ENCODE results near the gene NUDT14. TPM values are rescaled to one million over a fixed set of nuclear protein-coding genes. Genes with fewer than 3 reads are reported as not detected.

Gene NUDT14
- total RNA-seq, result 38.4 and 39.1 TPM in 2 replicates
- long read RNA-seq, partial matches to known transcripts, result 0 of 1 reads
- long read RNA-seq, other reads (novel, unspliced or antisense), result 0 of 1 reads

- Mint-ChIP-seq H3K4me1 (ENCODE audit: unreplicated experiment) (peaks cover 7% of the 10 kb centered on the region), H3K36me3 (ENCODE audit: unreplicated experiment) (no peaks in the 10 kb centered on the region), H3K27me3 (ENCODE audit: unreplicated experiment) (peaks cover 3% of the 10 kb centered on the region), H3K27ac (ENCODE audit: unreplicated experiment) (no peak within 1 kb of the TSS), H3K4me3 (ENCODE audit: unreplicated experiment) (peak within 1 kb of the TSS; percentile 71), H3K9me3 (ENCODE audit: unreplicated experiment) (no peaks in the 10 kb centered on the region)
- DNase-seq (ENCODE audit: extremely low spot score, unreplicated experiment), result peak; percentile 89
- no peak for TF ChIP-seq CTCF (IDR thresholded peaks at IDR 0.05)
Observed at GRCh38 chr14:105180592-105181548, at the start of gene NUDT14. Gene NUDT14, minus strand, starts transcription at chr14:105181312. Its CDS starts 103 bp downstream, at chr14:105181209.

GRCh38 chr14:105229099-105229655 lies 48.1 kb upstream of the NUDT14 start:
- TF ChIP-seq CTCF (IDR thresholded peaks at IDR 0.05), result no peak
- no peaks in the 10 kb centered on the region for H3K4me1 Mint-ChIP-seq (ENCODE audit: unreplicated experiment)
- no peak overlapping the region for H3K27ac Mint-ChIP-seq (ENCODE audit: unreplicated experiment)

GRCh38 chr14:105228562-105228961 lies 47.5 kb upstream of the NUDT14 start:
- no peak for DNase-seq (ENCODE audit: extremely low spot score, unreplicated experiment)
- no peak overlapping the region for H3K27ac Mint-ChIP-seq (ENCODE audit: unreplicated experiment)
- no peak overlapping the region for H3K4me3 Mint-ChIP-seq (ENCODE audit: unreplicated experiment)
- no peaks in the 10 kb centered on the region for H3K9me3 Mint-ChIP-seq (ENCODE audit: unreplicated experiment)
- no peaks in the 10 kb centered on the region for H3K4me1 Mint-ChIP-seq (ENCODE audit: unreplicated experiment)
- no peak for TF ChIP-seq CTCF (IDR thresholded peaks at IDR 0.05)
- H3K36me3 Mint-ChIP-seq (ENCODE audit: unreplicated experiment), result peaks cover 18% of the 10 kb centered on the region
- H3K27me3 Mint-ChIP-seq (ENCODE audit: unreplicated experiment), result no peaks in the 10 kb centered on the region

More at GRCh38 chr14:105229099-105229655, 48.1 kb upstream of the NUDT14 start:
- Mint-ChIP-seq H3K27me3 (ENCODE audit: unreplicated experiment) (no peaks in the 10 kb centered on the region), H3K4me3 (ENCODE audit: unreplicated experiment) (no peak overlapping the region), H3K9me3 (ENCODE audit: unreplicated experiment) (no peaks in the 10 kb centered on the region), H3K36me3 (ENCODE audit: unreplicated experiment) (peaks cover 18% of the 10 kb centered on the region)
- DNase-seq (ENCODE audit: extremely low spot score, unreplicated experiment), result no peak

GRCh38 chr14:105227346-105227745 lies 46.2 kb upstream of the NUDT14 start:
- no peaks in the 10 kb centered on the region for H3K4me1 Mint-ChIP-seq (ENCODE audit: unreplicated experiment)
- DNase-seq (ENCODE audit: extremely low spot score, unreplicated experiment), result no peak
- TF ChIP-seq CTCF (IDR thresholded peaks at IDR 0.05), result no peak
- no peaks in the 10 kb centered on the region for H3K9me3 Mint-ChIP-seq (ENCODE audit: unreplicated experiment)
- H3K36me3 Mint-ChIP-seq (ENCODE audit: unreplicated experiment), result peaks cover 18% of the 10 kb centered on the region
- H3K27ac Mint-ChIP-seq (ENCODE audit: unreplicated experiment), result no peak overlapping the region
- H3K27me3 Mint-ChIP-seq (ENCODE audit: unreplicated experiment), result no peaks in the 10 kb centered on the region
- no peak overlapping the region for H3K4me3 Mint-ChIP-seq (ENCODE audit: unreplicated experiment)

- H3K4me1 Mint-ChIP-seq (ENCODE audit: unreplicated experiment), result no peaks in the 10 kb centered on the region
- H3K36me3 Mint-ChIP-seq (ENCODE audit: unreplicated experiment), result peaks cover 18% of the 10 kb centered on the region
- TF ChIP-seq CTCF (IDR thresholded peaks at IDR 0.05), result no peak
- no peaks in the 10 kb centered on the region for H3K9me3 Mint-ChIP-seq (ENCODE audit: unreplicated experiment)
- DNase-seq (ENCODE audit: extremely low spot score, unreplicated experiment), result no peak
- no peak overlapping the region for H3K27ac Mint-ChIP-seq (ENCODE audit: unreplicated experiment)
- H3K4me3 Mint-ChIP-seq (ENCODE audit: unreplicated experiment), result no peak overlapping the region
- H3K27me3 Mint-ChIP-seq (ENCODE audit: unreplicated experiment), result no peaks in the 10 kb centered on the region
Observed at GRCh38 chr14:105226198-105226597, 45.1 kb upstream of the NUDT14 start.
